ENCODE results near the gene TPX2. TPM values are rescaled to one million over a fixed set of nuclear protein-coding genes. Genes with fewer than 3 reads are reported as not detected.

TPX2 gene
- polyA plus RNA-seq, 1 of the 3 experiments (the other 2 are of a cell fraction): 17.1 TPM

DNA sequence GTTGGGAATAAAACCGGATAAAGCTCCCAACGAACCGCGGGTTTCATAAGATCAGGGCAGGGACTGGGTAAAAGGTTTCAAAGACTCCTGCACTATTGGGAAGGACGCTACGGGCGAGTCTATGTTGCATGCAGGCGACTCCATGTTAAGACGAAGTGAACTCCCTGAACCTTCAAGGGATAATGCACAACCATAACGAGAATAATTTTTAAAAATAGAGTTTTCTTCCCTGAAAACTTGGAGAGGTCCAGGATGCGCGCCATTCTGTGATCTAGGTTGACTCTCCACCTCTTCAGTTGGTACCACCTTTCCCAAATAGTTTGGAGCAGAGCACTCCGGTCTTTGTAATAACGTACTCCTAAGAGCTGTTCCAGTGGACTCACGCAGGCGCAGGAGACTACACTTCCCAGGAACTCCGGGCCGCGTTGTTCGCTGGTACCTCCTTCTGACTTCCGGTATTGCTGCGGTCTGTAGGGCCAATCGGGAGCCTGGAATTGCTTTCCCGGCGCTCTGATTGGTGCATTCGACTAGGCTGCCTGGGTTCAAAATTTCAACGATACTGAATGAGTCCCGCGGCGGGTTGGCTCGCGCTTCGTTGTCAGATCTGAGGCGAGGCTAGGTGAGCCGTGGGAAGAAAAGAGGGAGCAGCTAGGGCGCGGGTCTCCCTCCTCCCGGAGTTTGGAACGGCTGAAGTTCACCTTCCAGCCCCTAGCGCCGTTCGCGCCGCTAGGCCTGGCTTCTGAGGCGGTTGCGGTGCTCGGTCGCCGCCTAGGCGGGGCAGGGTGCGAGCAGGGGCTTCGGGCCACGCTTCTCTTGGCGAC, at the start of gene TPX2 (continued):
- TF ChIP-seq CHD2 (IDR thresholded peaks at IDR 0.05; ENCODE audit: low read length, partially characterized antibody): peak; percentile 83
- no peak for TF ChIP-seq MEF2A (IDR thresholded peaks at IDR 0.05; ENCODE audit: borderline replicate concordance, low read depth)
- TF ChIP-seq, protein P1, sequence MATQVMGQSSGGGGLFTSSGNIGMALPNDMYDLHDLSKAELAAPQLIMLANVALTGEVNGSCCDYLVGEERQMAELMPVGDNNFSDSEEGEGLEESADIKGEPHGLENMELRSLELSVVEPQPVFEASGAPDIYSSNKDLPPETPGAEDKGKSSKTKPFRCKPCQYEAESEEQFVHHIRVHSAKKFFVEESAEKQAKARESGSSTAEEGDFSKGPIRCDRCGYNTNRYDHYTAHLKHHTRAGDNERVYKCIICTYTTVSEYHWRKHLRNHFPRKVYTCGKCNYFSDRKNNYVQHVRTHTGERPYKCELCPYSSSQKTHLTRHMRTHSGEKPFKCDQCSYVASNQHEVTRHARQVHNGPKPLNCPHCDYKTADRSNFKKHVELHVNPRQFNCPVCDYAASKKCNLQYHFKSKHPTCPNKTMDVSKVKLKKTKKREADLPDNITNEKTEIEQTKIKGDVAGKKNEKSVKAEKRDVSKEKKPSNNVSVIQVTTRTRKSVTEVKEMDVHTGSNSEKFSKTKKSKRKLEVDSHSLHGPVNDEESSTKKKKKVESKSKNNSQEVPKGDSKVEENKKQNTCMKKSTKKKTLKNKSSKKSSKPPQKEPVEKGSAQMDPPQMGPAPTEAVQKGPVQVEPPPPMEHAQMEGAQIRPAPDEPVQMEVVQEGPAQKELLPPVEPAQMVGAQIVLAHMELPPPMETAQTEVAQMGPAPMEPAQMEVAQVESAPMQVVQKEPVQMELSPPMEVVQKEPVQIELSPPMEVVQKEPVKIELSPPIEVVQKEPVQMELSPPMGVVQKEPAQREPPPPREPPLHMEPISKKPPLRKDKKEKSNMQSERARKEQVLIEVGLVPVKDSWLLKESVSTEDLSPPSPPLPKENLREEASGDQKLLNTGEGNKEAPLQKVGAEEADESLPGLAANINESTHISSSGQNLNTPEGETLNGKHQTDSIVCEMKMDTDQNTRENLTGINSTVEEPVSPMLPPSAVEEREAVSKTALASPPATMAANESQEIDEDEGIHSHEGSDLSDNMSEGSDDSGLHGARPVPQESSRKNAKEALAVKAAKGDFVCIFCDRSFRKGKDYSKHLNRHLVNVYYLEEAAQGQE (IDR thresholded peaks at IDR 0.05; ENCODE audit: low read depth, low read length): 0 out of 2 replicates have a peak, but pooled peaks have one; percentile 13
- TF ChIP-seq POLR2AphosphoS5 (IDR thresholded peaks at IDR 0.05; ENCODE audit: low read depth, low read length): peak; percentile 97
- peak; percentile 95 for TF ChIP-seq SIN3A (IDR thresholded peaks at IDR 0.05; ENCODE audit: borderline replicate concordance, low read depth, low read length)
- no peak for TF ChIP-seq FOXJ3 (CRISPR knock-in tag; IDR thresholded peaks at IDR 0.05)
- no peak for TF ChIP-seq RAD21 (IDR thresholded peaks at IDR 0.05; ENCODE audit: low read length)
- no peak for TF ChIP-seq RFX5 (IDR thresholded peaks at IDR 0.05; ENCODE audit: low read length)
- TF ChIP-seq, protein P2, sequence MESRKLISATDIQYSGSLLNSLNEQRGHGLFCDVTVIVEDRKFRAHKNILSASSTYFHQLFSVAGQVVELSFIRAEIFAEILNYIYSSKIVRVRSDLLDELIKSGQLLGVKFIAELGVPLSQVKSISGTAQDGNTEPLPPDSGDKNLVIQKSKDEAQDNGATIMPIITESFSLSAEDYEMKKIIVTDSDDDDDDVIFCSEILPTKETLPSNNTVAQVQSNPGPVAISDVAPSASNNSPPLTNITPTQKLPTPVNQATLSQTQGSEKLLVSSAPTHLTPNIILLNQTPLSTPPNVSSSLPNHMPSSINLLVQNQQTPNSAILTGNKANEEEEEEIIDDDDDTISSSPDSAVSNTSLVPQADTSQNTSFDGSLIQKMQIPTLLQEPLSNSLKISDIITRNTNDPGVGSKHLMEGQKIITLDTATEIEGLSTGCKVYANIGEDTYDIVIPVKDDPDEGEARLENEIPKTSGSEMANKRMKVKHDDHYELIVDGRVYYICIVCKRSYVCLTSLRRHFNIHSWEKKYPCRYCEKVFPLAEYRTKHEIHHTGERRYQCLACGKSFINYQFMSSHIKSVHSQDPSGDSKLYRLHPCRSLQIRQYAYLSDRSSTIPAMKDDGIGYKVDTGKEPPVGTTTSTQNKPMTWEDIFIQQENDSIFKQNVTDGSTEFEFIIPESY (IDR thresholded peaks at IDR 0.05; ENCODE audit: borderline replicate concordance, low read depth): no peak

DNA sequence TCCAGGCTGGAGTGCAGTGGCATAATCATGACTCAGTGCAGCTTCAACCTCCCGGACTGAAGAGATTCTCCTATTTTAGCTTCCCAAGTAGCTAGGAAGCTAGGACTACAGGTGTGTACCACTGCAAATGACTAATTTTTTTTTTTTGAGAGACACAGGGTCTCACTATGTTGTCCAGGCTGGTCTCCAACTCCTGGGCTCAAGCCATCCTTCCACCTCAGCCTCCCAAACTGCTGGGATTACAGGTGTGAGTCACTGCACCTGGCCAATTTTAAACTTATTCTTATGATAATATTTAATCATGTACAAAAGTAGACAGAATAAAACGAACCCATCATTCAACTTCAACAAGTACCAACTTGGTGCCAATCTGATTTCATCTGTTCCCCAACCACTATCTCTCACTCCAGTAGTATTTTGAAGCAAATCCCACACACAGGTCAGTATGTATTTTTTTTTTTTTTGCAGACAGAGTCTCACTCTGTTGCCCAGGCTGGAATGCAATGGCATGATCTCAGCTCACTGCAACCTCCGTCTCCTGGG, 48.9 kb upstream of the TPX2 start:
- Histone ChIP-seq H3K4me3 (ENCODE audit: low read depth in 2 of 2, low read length in 1 of 2) (no peak overlapping the region), H3K9me3 (no peaks in the 10 kb centered on the region), H3K27ac (ENCODE audit: low read depth in 2 of 2, low read length in 1 of 2) (no peak overlapping the region), H2AFZ (ENCODE audit: low read depth) (no peak overlapping the region), H3K9me2 (no peaks in the 10 kb centered on the region), H3K4me1 (ENCODE audit: control insufficient read depth in 1 of 2, insufficient read depth in 2 of 2, low read depth in 1 of 2, low read length in 1 of 2) (peaks cover 0 to 29% of the 10 kb centered on the region in 2 experiments; a peak in 2 of 4 replicates), H3F3A (replicated peaks; ENCODE audit: insufficient read depth) (peaks cover 18% of the 10 kb centered on the region), H4K20me1 (ENCODE audit: insufficient read depth) (0 out of 2 replicates have a peak, but pooled peaks cover 4% of the 10 kb centered on the region), H3K27me3 (ENCODE audit: insufficient read depth) (no peaks in the 10 kb centered on the region), H3K79me2 (ENCODE audit: insufficient read depth) (peaks cover 98% of the 10 kb centered on the region), H3K36me3 (replicated peaks in 1 of 2; ENCODE audit: control insufficient read depth in 1 of 2, insufficient read depth in 2 of 2, low read length in 1 of 2) (peaks cover 6 to 40% of the 10 kb centered on the region in 2 experiments), H3K9ac (no peak overlapping the region), H3K4me2 (no peak overlapping the region)
- ChIA-PET POLR2A (no interaction called here), CTCF (interaction anchor here (2.8 kb wide), 1 partner anchor 33 kb away, joined by 12 read pairs; the partner anchor contains the start of gene BCL2L1)
- DNase-seq: no peak
- WGBS (ENCODE audit: low lambda C conversion rate): 82% methylated on average over 3 of the region's 3 CpGs
- TF ChIP-seq SMC3 (IDR thresholded peaks at IDR 0.05; ENCODE audit: low read depth, low read length) (no peak), JUND (IDR thresholded peaks at IDR 0.05) (no peak), CHD2 (IDR thresholded peaks at IDR 0.05; ENCODE audit: low read length, partially characterized antibody) (no peak), TEAD4 (IDR thresholded peaks at IDR 0.05; ENCODE audit: borderline replicate concordance, insufficient read depth) (no peak), RXRA (IDR thresholded peaks at IDR 0.05; ENCODE audit: borderline replicate concordance, low read depth) (no peak), GATA2 (CRISPR knock-in tag; IDR thresholded peaks at IDR 0.05) (no peak), RCOR1 (IDR thresholded peaks at IDR 0.05; ENCODE audit: low read length) (no peak), FOSL2 (IDR thresholded peaks at IDR 0.05; ENCODE audit: borderline replicate concordance, low read depth) (no peak), SIN3A (IDR thresholded peaks at IDR 0.05; ENCODE audit: borderline replicate concordance, low read depth, low read length) (no peak), POLR2AphosphoS5 (IDR thresholded peaks at IDR 0.05; ENCODE audit: low read depth, low read length) (no peak), TAF1 (IDR thresholded peaks at IDR 0.05; ENCODE audit: borderline replicate concordance, low read depth, low read length) (no peak), NRF1 (IDR thresholded peaks at IDR 0.05; ENCODE audit: low read depth, low read length) (no peak), EZH2phosphoT487 (IDR thresholded peaks at IDR 0.05; ENCODE audit: borderline replicate concordance, low read depth) (no peak), EP300 (IDR thresholded peaks at IDR 0.05; ENCODE audit: borderline replicate concordance in 1 of 2, low read depth in 1 of 2, low read length in 1 of 2) (no peak)
- TF ChIP-seq, protein P3, sequence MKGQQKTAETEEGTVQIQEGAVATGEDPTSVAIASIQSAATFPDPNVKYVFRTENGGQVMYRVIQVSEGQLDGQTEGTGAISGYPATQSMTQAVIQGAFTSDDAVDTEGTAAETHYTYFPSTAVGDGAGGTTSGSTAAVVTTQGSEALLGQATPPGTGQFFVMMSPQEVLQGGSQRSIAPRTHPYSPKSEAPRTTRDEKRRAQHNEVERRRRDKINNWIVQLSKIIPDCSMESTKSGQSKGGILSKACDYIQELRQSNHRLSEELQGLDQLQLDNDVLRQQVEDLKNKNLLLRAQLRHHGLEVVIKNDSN (IDR thresholded peaks at IDR 0.05; ENCODE audit: borderline replicate concordance, low read depth): no peak
- TF ChIP-seq, protein P4, sequence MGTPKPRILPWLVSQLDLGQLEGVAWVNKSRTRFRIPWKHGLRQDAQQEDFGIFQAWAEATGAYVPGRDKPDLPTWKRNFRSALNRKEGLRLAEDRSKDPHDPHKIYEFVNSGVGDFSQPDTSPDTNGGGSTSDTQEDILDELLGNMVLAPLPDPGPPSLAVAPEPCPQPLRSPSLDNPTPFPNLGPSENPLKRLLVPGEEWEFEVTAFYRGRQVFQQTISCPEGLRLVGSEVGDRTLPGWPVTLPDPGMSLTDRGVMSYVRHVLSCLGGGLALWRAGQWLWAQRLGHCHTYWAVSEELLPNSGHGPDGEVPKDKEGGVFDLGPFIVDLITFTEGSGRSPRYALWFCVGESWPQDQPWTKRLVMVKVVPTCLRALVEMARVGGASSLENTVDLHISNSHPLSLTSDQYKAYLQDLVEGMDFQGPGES (IDR thresholded peaks at IDR 0.05; ENCODE audit: low read depth, low read length): no peak
